ENCODE results near the gene FREM1.

The FREM1 gene

GRCh38 chr9:14687042-14687719 is 223.0 kb downstream of the FREM1 start:
- no peak overlapping the region for H3K4me3 ChIP-seq (replicated peaks; ENCODE audit: low read depth, low read length)
- TF ChIP-seq CTCF (IDR thresholded peaks at IDR 0.05; ENCODE audit: low read length, missing control alignments): no peak
- peak; percentile 74 for DNase-seq (ENCODE audit: low read depth)

GRCh38 chr9:14686168-14686567 is 224.1 kb downstream of the FREM1 start:
- no peak for TF ChIP-seq CTCF (IDR thresholded peaks at IDR 0.05; ENCODE audit: low read length, missing control alignments)
- DNase-seq (ENCODE audit: low read depth): no peak
- H3K4me3 ChIP-seq (replicated peaks; ENCODE audit: low read depth, low read length): no peak overlapping the region

All from fibroblast of pulmonary artery (primary cell).